Sciatic nerve (tissue), 2 donors: ENCODE data around the gene DLG2. TPM values are rescaled to one million over a fixed set of nuclear protein-coding genes. Genes with fewer than 3 reads are reported as not detected.

Source experiments
- ATAC-seq: fragments of 200-7000 bp; cut with Tn5 transposase; one replicate; pipeline ENCODE4 v1.9.1; 2020; ENCODE audit warnings: mild to moderate bottlenecking, moderate library complexity
- DNase-seq: peaks from one replicate; pipeline ENCODE4 v3.0.0-alpha.2; 2020; ENCODE audit warnings: low spot score
- intact Hi-C: fragments of 100-400 bp; cut with DNase I; formaldehyde crosslinking; loops from one replicate; pipeline ENCODE4 v1.14.2; 2022
- total RNA-seq: library from RNA; stranded (reverse); fragmentation: NEBNext Ultra II Directional; extraction: Animal tissue kit (Norgen Biotek cat#: 25700); gene quantifications from one replicate; pipeline ENCODE4 v1.2.1, GENCODE V29; 2021
- donor health status: DM: no; HTN: no; CAD: no.
- donor health status: DM: no; HTN: no; CAD: no.

The DLG2 gene
- total RNA-seq, 1 donor from 2014 or later: 17.3 TPM

GRCh38 chr11:83648610-83649527 is 1978.3 kb downstream of the DLG2 start:
- ATAC-seq (no peak), DNase-seq (no peak)
- intact Hi-C loops: no loop called here

- ATAC-seq: no peak
- no peak for DNase-seq
- intact Hi-C loops: no loop called here
Observed at GRCh38 chr11:83645561-83645960, 1981.6 kb downstream of the DLG2 start.

- DNase-seq (no peak), ATAC-seq (no peak)
- intact Hi-C loops: no loop called here
Observed at GRCh38 chr11:83643115-83643514, 1984.0 kb downstream of the DLG2 start.

GRCh38 chr11:83642500-83642899 is 1984.6 kb downstream of the DLG2 start:
- intact Hi-C loops: no loop called here
- ATAC-seq (no peak), DNase-seq (no peak)

- DNase-seq (peak; percentile 58), ATAC-seq (peak; percentile 97)
- intact Hi-C loops: no loop called here
Observed at GRCh38 chr11:83641511-83641910, 1985.6 kb downstream of the DLG2 start.

GRCh38 chr11:83639995-83640758 is 1987.0 kb downstream of the DLG2 start:
- ATAC-seq: peak; percentile 28
- DNase-seq: no peak
- intact Hi-C loops: no loop called here

GRCh38 chr11:83635166-83635565 is 1992.0 kb downstream of the DLG2 start:
- intact Hi-C loops: no loop called here
- DNase-seq (no peak), ATAC-seq (no peak)

- intact Hi-C loops: no loop called here
- ATAC-seq: no peak
- DNase-seq: no peak
Observed at GRCh38 chr11:83630211-83630610, 1996.9 kb downstream of the DLG2 start.

- ATAC-seq (no peak), DNase-seq (no peak)
- intact Hi-C loops: no loop called here
Observed at GRCh38 chr11:83629775-83630174, 1997.4 kb downstream of the DLG2 start.

- no peak for ATAC-seq
- intact Hi-C loops: no loop called here
- no peak for DNase-seq
Observed at GRCh38 chr11:83628622-83629355, 1998.4 kb downstream of the DLG2 start.

- DNase-seq (no peak), ATAC-seq (no peak)
- intact Hi-C loops: no loop called here
Observed at GRCh38 chr11:83625336-83625735, 2001.8 kb downstream of the DLG2 start.

- DNase-seq (no peak), ATAC-seq (no peak)
- intact Hi-C loops: no loop called here
Observed at GRCh38 chr11:83617671-83618070, 2009.5 kb downstream of the DLG2 start.

- DNase-seq: no peak
- intact Hi-C loops: no loop called here
- no peak for ATAC-seq
Observed at GRCh38 chr11:83613767-83614121, 2013.4 kb downstream of the DLG2 start.

- ATAC-seq: no peak
- intact Hi-C loops: no loop called here
- no peak for DNase-seq
Observed at GRCh38 chr11:83612891-83613766, 2014.0 kb downstream of the DLG2 start.

- ATAC-seq (no peak), DNase-seq (no peak)
- intact Hi-C loops: no loop called here
Observed at GRCh38 chr11:83611600-83611999, 2015.5 kb downstream of the DLG2 start.

- intact Hi-C loops: no loop called here
- DNase-seq (no peak), ATAC-seq (no peak)
Observed at GRCh38 chr11:83611031-83611430, 2016.1 kb downstream of the DLG2 start.

GRCh38 chr11:83609191-83609590 is 2018.0 kb downstream of the DLG2 start:
- intact Hi-C loops: no loop called here
- no peak for DNase-seq
- ATAC-seq: no peak

GRCh38 chr11:83608571-83608970 is 2018.6 kb downstream of the DLG2 start:
- ATAC-seq (no peak), DNase-seq (no peak)
- intact Hi-C loops: no loop called here
